Stimulated activated CD4-positive, alpha-beta T cell treated with anti-CD3 and anti-CD28 coated beads, Interleukin-4, amount 100 ng/mL, for 24 hours (primary cell): ENCODE results near the gene SHMT1.
"Not testable (repeated sequence)": the region's sequence is repeated elsewhere in the genome, so short reads cannot be mapped to it uniquely, and the experiment has no call there.

Experiments used
- DNase-seq: peaks from one replicate; pipeline ENCODE4 v3.0.0-alpha.2; 2020

SHMT1 gene

DNA sequence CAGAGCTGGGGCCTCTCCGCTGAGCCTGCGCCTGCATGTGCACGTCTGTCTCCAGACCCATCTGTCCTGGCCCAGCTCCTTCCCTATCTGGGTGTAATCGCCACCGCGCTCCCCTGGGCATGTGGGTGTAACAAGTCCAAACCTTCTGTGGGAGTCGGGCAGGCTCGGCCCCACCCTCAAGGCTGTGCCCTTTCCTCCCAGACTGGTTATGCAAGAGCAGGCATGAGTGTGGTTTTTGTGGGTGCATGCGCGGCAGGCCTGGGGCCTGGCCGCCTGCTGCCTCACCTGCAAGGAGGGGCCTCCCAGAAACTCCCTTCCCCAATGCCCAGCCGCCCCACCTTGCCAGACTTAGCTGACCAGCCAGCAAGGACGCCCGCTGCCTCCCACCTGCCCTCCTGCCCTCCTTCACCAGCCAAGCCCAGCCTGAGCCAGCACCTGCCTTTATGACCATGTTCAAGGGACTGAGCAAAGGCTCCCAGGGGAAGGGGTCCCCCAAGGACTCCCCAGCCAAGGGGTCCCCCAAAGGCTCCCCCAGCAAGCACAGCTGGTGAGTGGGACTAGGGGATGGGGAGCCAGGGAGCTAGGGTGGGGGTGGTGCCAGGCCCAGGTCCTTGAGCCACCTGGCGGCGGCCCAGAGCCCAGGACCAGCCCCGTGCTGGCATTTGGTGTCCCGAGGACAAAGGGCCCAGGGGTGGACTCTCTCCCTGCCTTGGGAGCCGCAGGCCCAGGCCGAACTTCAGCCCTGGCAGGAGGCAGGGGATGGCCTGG, 14.3 kb upstream of the SHMT1 start, which contains the start of gene EVPLL:
Gene EVPLL (plus strand): TSS at position 342 of the 768 bp plus-strand sequence. CDS start 3,160 bp downstream, outside the sequence.
- DNase-seq = no peak

DNA sequence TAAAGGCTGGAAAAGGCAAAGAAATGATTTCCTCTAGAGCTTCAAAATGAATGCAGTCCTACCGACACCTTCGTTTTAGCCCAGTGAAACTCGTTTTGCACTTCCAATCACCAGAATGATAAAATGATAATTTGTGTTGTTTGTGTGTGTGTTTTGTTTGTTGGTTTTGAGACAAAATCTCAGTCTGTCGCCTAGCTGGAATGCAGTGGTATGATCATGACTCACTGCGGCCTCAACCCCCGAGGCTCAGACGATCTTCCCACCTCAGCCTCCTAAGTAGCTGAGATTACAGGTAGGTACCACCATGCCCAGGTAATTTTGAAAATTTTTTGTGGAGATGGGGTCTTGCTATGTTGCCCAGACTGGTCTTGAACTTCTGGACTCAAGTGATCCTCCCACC, 10.9 kb upstream of the SHMT1 start:
- no peak for DNase-seq

DNA sequence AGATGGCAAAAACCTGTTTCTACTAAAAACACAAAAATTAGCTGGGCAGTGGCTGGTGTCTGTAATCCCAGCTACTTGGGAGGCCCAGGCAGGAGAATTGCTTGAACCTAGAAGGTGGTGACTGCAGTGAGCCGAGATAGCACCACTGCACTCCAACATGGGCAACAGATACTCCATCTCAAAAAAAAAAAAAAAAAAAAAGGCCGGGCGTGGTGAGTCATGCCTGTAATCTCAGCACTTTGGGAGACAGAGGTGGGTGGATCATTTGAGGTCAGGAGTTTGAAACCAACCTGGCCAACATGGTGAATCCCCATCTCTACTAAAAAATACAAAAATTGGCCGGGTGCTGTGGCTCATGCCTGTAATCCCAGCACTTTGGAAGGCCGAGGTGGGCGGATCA, 9.8 kb upstream of the SHMT1 start:
- DNase-seq = not testable (repeated sequence)

DNA sequence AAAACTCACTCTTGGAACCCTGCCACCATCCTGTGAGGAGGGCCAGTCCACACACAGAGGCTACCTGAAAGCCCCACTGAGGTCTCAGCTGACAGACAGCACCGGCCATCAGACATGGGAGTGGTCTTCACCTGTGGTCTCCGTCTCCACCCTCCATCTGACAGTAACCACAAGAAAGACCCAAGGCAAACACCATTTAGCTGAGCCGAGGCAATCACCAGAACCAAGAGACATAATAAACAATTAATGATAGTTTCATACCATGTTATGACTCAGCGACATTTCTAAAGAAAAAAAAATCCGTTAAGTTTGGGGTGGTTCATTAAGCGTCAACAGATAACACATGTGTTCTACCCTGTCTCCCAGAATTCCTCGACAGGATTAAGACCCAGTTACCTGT, 8.1 kb upstream of the SHMT1 start:
- no peak for DNase-seq

DNA sequence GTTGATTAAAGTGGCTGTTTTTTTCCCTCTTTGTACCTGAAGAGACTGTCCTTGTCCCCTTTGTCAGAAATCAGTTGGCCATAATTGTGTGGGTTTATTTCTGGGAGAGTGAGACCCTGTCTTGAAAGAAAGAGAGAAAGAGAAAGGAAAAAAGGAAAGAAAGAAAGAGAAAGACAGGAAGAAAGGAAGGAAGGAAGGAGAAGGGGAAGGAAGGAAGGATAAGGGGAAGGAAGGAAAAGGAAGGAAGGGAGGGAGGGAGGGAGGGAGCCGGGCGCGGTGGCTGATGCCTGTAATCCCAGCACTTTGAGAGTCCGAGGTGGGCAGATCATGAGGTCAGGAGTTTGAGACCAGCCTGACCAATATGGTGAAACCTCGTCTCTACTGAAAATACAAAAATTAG, 7.4 kb upstream of the SHMT1 start:
- DNase-seq = no peak

DNA sequence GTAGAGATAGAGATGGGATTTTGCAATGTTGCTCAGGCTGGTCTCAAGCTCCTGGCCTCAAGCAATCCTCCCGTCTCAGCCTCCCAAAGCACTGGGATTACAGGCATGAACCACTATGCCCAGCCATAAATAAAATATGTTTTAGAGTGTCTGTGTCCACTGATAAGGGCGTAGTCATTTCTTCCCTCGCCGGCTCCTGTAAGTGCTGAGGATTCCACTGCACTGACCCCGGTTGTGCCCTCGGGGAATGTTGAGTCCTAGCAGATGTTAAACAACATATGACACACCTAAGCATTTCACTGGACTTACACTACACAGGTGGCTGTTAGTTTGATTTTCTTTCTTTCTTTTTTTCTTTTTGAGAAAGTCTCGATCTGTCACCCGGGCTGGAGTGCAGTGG, 5.6 kb upstream of the SHMT1 start:
- no peak for DNase-seq

DNA sequence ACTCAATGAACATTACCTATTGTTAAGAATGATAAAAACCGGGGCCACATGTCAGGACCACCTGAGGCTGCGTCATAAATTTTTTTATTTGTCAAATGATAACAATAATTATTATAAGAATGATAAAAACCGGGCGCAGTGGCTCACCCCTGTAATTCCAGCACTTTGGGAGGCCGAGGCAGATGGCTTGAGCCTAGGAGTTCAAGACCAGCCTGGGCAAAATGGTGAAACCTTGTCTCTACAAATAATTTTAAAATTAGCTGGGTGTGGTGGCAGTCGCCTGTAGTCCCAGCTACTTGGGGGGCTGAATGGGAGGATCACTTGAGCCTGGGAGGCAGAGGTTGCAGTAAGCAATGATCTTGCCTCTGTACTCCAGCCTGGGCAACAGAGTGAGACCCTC, 816 bp upstream of the SHMT1 start:
- no peak for DNase-seq

DNA sequence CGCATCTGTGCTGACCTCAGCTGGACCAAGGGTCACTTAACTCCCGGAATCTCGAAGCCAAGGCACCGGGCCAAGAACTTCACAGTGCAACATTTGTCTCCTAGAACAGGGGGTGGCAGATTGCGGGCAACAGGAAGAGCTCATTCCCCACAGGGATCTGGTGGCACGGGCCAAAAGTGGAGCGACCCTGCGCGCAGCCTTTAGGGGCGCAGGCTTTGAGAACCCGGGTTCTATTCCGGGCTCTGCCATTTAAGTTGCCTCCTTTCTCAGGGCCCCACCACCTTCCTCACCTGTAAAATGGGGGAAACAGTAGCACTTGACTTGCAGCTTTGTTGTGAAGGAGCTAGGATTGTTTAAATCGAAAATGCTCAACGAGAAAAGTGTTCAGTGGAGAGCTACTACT, 651 bp downstream of the SHMT1 start:
- no peak for DNase-seq

DNA sequence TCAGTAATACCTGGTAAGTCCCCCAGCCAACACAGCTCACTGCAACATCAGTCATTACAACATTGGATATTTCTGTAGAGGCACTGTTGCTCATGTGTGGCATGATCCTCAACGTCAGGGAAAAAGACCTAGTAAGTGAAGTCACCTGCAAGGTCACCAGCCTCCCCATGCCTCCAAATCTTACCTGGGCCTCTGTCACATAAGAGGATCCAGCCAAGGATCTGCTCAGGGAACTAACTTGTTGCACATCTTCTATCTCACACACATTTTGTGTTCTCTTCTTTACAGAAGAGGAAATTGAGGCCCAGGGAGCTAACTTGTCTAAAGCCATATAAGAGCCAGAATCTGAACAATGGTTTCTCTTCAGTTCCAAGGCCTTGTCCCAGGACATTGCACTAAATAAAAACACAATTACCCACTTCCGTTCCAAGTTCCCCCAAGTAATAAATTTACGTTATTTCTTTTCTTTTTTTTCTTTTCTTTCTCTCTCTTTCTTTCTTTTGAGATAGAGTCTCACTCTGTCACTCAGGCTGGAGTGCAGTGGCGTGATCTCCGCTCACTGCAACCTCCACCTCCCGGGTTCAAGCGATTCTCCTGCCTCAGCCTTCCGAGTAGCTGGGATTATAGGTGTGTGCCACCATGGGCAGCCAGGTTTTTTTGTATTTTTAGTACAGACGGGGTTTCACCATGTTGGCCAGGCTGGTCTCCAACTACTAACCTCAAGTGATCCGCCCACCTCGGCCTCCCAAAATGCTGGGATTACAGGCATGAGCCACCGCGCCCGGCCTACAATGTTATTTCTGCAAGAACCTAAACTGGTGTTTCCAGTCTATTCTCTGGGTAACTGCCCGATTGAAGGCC, 1.3 kb downstream of the SHMT1 start:
- DNase-seq = no peak

DNA sequence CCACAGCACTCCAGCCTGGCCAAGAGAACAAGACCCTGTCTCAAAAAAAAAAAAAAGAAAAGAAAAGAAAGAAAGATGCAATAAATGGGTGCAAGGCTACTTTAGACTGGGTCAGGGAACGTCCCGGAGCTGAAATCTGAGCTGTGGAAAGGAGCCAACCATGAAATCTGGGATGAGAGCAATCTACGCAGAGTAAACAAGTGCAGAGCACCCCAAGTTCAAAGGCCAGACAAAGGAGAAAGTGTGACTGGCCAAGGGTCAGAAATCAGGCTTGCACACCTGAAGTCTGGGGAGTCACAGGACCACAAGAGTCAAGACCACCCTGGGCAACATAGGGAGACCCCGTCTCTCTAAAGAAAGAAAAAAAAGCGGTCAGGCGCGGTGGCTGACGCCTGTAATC, 2.8 kb downstream of the SHMT1 start:
- DNase-seq = no peak

DNA sequence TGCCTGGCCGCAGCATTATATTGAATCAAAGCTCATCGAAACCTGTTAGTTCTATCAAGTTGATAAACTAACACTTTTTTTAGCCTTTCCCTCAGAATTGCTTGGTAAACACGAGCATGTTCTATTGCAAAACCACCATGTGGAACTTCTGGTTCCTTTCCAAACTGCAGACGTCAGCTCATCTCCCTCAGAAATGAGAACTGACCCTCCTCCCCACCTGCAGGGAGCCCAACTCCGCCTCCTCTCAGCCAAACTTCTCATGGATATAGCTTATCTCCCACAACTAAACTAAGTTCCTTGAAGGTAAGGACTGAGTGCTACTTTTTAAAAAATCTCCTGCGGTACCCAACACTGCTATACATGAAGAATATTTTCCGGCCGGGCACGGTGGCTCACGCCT, 6.7 kb downstream of the SHMT1 start:
- no peak for DNase-seq

DNA sequence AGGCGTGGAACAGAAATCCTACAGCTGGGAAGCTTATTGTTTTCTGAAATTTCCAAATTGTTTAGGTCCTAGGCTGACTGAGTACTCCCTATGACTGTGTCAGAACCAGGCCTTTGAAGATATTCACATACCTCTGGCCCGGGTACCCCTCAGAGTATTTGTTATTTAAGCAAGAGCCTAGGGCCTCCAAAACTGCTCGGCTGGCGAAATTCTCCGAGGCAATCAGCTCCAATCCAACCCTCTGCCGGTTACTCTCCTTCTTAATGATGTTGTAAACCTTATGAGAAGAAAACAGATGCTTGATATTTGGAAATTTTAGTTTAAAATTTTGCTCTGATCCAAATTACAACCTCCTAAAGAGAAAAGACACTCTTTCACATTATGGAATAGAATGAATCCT, 9.8 kb downstream of the SHMT1 start:
- no peak for DNase-seq

DNA sequence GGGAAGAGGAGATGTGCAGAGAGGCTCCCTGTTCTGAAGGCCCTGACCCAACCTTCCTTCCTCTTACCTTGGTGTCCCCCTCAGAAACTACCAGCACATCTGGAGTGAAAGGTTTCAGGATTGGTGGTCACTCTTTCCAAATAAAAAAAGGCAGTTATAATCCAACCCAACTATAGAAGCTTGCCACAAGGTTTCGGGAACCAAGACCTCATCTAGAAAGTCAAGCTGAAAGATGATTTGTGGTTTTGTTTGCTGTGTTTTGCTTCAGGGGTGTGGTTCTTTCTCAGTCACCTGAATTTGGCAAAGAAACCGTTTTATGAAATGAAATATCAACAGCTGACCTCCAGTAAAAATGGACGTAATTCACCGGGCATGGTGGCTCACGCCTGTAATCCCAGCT, 19.3 kb downstream of the SHMT1 start:
- DNase-seq = no peak

DNA sequence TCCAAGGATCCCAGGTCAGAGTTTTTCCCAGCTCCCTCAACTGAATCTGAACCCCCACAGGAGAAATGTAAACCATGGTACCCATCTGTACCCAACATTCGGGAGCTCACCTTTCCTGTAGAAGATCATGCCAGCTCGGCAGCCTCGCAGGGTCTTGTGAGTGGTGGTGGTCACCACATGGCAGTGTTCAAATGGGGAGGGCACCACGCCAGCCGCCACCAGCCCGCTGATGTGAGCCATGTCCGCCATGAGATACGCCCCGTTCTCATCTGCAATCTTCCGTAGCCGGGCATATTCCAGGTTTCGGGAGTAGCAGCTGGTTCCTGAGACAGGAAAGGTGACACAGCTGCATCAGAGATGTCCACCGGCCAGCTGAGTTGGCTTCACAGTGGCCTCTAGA, 23.4 kb downstream of the SHMT1 start:
- DNase-seq = no peak

DNA sequence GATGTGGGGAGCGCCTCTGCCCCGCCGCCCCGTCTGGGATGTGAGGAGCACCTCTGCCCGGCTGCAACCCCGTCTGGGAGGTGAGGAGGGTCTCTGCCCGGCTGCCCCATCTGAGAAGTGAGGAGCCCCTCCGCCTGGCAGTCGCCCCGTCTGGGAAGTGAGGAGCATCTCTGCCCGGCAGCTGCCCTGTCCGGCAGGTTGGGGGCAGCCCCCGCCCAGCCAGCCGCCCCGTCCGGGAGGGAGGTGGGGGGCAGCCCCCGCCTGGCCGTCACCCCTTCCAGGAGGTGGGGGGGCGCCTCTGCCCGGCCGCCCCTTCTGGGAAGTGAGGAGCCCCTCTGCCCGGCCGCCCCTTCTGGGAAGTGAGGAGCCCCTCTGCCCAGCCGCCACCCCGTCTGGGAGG, 25.2 kb downstream of the SHMT1 start:
- not testable (repeated sequence) for DNase-seq

DNA sequence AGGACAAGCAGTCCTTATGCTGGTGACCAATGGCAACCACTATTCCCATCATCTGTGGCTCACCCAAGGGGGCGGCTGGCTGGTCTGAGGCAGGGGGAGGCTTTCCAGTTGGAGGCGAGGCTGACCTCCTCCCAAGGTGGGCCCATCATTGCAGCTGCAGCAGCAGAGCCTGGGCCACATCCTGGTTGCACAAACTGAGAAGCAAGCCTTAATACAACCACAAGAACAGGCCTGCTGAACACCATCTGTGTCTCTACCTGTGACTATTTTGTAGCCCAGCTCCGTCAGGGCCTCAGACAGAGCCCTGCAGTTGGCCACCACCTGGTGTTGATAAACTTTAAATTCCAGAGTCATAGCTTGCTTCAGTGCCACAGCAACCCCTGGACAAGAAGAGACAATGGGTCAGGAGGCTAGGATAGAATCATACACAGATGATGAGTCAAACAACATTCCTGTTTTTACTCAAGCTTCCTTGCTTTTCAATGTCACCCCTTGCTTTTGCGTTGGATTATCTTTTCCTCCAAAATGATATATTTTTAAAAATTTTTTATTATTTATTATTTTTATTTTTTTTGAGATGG, 30.4 kb downstream of the SHMT1 start:
- DNase-seq = no peak

DNA sequence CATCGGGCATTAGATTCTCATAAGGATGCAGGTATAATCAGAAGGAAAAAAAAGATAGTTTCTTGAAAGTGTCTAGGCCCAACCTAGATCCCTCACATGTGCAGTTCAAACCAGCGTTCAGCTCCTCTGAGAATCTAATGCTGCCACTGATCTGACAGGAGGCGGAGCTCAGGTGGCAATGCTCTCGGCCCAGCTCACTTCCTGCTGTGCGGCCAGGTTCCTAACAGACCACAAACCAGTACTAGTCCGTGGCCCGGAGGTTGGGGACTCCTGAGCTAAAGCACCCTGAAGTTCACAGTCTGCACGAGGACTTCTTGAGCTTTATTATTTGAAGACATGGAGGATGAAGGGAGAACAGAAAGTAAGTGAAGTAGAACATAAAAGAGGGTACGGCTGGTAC, 31.5 kb downstream of the SHMT1 start:
- no peak for DNase-seq

DNA sequence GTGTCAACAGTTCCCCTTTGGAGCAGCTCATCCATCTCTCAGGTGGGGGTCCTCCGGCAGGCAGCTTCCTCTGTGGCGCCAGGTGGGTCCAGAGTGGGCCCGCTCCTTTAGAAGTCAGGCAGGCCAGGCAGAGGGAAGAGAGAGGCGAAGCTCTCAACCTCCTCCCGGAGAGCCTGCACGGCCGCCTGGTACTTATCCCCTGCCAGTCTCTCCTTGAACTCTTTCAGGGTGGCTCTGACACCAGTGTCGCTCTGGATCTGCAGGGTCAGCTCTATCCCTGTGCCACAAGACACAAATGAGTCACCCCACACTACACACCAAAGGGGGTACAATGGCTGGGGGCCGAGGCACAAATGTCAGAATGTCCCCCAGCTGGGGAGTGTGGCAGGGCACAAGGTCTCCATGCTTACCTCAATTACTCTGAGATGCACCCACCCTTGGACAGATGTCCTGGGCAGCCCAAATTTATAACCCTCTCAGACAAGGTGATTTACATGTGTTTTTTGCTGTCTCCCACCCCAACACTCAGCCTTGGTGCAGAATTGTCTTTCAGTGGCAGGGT, 34.6 kb downstream of the SHMT1 start:
- no peak for DNase-seq

DNA sequence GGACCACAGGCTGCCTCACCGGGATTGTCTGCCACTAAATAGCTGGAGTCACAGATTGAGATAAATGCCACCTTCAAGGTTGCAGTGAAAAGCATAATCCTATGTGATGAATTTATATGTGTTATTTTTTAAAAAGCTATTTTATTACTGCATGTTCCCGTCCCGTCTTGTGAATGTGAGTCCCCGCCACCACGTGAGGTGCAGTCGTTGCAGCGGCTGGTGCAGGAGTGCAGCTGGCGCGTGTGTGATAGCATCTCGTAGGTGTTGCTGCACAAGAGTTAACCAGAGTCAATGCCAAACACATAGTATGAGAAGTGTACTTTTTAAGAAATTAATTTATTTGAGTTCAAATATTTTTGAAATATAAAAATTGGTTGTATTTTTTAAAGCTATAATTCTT, 35.8 kb downstream of the SHMT1 start:
- no peak for DNase-seq

DNA sequence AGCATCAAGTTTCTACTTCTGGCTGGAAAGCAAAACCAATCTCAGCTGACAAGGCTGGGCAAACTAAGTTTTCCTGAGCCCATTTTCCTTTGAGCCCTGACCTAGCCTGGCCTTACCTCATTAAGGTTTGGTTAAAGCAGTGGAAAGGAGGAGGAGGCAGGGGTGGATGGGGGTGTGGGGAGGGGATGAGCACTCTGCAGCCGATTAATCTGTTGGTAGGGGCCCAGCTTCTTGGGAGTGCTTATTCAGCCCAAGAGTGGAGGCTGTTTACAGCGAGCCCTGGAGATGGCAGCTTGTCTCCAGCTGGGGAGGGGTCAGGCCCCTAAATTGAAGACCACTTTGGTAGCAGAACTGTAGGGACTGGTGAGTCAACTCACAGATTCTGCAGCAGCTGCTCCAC, 36.3 kb downstream of the SHMT1 start:
- no peak for DNase-seq

DNA sequence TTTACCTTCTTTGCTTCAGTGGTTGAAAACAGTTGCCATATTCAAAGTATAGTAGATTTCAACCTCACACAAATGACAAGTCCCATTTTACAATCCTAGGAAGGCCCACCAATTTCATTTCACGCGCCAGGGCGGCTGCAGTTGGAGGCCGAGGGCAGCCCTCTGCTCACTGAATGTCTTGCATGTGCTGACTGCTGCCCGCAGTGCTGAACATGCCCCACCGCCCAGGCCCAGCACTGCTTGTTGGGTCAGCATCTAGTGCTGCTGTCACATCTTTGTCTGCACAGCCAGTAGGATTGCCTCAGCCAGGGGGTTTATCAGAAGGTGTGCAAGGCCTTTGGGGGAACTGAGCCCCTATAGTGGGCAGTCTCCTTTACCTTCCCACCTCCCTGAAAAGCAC, 36.8 kb downstream of the SHMT1 start:
- DNase-seq = no peak

DNA sequence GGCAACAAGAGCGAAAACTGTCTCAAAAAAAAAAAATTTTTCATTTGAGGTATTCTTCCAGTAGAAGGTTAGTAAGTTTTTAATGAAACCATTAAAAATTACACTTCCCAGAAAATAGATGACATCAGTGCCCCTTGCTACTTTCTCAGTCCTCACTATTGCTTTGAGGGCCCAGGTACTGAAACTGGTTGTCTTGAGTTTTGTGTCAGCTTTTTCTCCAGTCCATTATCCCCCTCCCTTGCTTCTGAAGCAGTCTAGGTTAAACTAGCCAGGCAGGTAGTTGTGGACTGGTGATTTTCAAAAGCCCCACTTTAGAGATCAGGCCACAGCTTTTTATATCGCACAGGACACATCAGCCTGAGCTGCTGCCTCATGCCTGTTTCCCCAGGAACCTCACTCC, 37.3 kb downstream of the SHMT1 start:
- DNase-seq = no peak
